ENCODE data around the gene AZGP1.

DNA sequence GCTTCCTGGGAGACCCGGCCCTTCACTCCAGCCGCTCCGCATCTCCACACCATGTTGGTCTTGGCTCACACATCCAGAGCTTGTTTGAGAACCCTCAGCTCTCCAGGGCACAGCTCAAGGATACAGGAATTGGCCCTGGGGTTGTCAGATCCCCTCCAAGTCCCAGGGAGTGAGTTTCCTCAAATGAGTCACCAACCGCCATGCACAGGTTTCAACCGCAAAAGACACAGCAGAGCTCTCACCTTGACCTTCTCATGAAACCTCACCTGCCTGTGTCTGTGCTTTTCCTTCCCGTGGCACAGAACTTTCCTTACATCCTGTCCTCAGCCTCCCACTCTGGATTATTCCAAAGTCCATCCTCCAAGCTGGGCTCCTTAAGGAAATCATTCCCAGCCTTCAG lies 20.6 kb downstream of the AZGP1 start:
- TF ChIP-seq, protein P1, sequence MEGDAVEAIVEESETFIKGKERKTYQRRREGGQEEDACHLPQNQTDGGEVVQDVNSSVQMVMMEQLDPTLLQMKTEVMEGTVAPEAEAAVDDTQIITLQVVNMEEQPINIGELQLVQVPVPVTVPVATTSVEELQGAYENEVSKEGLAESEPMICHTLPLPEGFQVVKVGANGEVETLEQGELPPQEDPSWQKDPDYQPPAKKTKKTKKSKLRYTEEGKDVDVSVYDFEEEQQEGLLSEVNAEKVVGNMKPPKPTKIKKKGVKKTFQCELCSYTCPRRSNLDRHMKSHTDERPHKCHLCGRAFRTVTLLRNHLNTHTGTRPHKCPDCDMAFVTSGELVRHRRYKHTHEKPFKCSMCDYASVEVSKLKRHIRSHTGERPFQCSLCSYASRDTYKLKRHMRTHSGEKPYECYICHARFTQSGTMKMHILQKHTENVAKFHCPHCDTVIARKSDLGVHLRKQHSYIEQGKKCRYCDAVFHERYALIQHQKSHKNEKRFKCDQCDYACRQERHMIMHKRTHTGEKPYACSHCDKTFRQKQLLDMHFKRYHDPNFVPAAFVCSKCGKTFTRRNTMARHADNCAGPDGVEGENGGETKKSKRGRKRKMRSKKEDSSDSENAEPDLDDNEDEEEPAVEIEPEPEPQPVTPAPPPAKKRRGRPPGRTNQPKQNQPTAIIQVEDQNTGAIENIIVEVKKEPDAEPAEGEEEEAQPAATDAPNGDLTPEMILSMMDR (conservative IDR thresholded peaks at IDR 0.05; ENCODE audit: low read depth, low read length) = no peak
- TF ChIP-seq EZH2 (IDR thresholded peaks at IDR 0.05; ENCODE audit: low read length, unreplicated experiment) (no peak), EZH2phosphoT487 (IDR thresholded peaks at IDR 0.05; ENCODE audit: borderline replicate concordance, low read length) (no peak)
